ENCODE results near the gene SLC12A8. TPM values are rescaled to one million over a fixed set of nuclear protein-coding genes. Genes with fewer than 3 reads are reported as not detected.

The SLC12A8 gene
- total RNA-seq, 2 experiments from 2014 or later: 0.36 to 0.38 TPM

- no peaks in the 10 kb centered on the region for H3K27me3 ChIP-seq (ENCODE audit: control insufficient read depth in 1 of 2, insufficient read depth in 2 of 2, low read length in 2 of 2)
- no peak overlapping the region for H3K4me3 ChIP-seq (ENCODE audit: low read length)
- no peak for DNase-seq
- H3K27me3 Mint-ChIP-seq: no peaks in the 10 kb centered on the region
- no peaks in the 10 kb centered on the region for H3K9me3 Mint-ChIP-seq
- POLR2A ChIA-PET: no interaction called here
- H3K36me3 Mint-ChIP-seq (ENCODE audit: low read depth): no peaks in the 10 kb centered on the region
- peaks cover 24% of the 10 kb centered on the region for H3K4me1 ChIP-seq (ENCODE audit: insufficient read depth, low read length)
- H3K27ac Mint-ChIP-seq: peak overlapping the region; percentile 46
- no peak overlapping the region for H3K4me3 Mint-ChIP-seq
- no peaks in the 10 kb centered on the region for H3K9me3 ChIP-seq (ENCODE audit: control insufficient read depth in 1 of 2, insufficient read depth in 1 of 2, low read length in 2 of 2)
- H3K27ac ChIP-seq (ENCODE audit: low read depth in 1 of 2, low read length in 2 of 2): no peak overlapping the region
- H3K4me1 Mint-ChIP-seq (ENCODE audit: low read depth): peaks cover 44% of the 10 kb centered on the region
- no peak for TF ChIP-seq CTCF (IDR thresholded peaks at IDR 0.05)
- no peaks in the 10 kb centered on the region for H3K36me3 ChIP-seq (ENCODE audit: insufficient read depth, low read length)
- CTCF ChIA-PET: no interaction called here
- intact Hi-C loops (cut with DNase I, micrococcal nuclease): no loop called here
- ATAC-seq (ENCODE audit: poor library complexity): no peak
These were observed 76.0 kb downstream of the SLC12A8 start for GRCh38 chr3:125136515-125136914.

- POLR2A ChIA-PET: interaction anchor here (0.9 kb wide), 1 partner anchor 83 kb away, joined by 3 read pairs; no protein-coding TSS in a partner anchor
- no peak for DNase-seq
These were observed 77.6 kb downstream of the SLC12A8 start for GRCh38 chr3:125134952-125135351.

GRCh38 chr3:125132815-125133214 is 79.7 kb downstream of the SLC12A8 start:
- ATAC-seq (ENCODE audit: poor library complexity) (no peak), DNase-seq (no peak)
- intact Hi-C loops (cut with DNase I, micrococcal nuclease): no loop called here
- Histone ChIP-seq H3K4me3 (ENCODE audit: low read length) (no peak overlapping the region), H3K27me3 (ENCODE audit: control insufficient read depth in 1 of 2, insufficient read depth in 2 of 2, low read length in 2 of 2) (no peaks in the 10 kb centered on the region), H3K9me3 (ENCODE audit: control insufficient read depth in 1 of 2, insufficient read depth in 1 of 2, low read length in 2 of 2) (no peaks in the 10 kb centered on the region), H3K4me1 (ENCODE audit: insufficient read depth, low read length) (peaks cover 12% of the 10 kb centered on the region), H3K36me3 (ENCODE audit: insufficient read depth, low read length) (no peaks in the 10 kb centered on the region), H3K27ac (ENCODE audit: low read depth in 1 of 2, low read length in 2 of 2) (no peak overlapping the region)
- Mint-ChIP-seq H3K9me3 (no peaks in the 10 kb centered on the region), H3K36me3 (ENCODE audit: low read depth) (no peaks in the 10 kb centered on the region), H3K27me3 (no peaks in the 10 kb centered on the region), H3K4me1 (ENCODE audit: low read depth) (peaks cover 22% of the 10 kb centered on the region), H3K27ac (no peak overlapping the region), H3K4me3 (no peak overlapping the region)
- ChIA-PET POLR2A (no interaction called here), CTCF (no interaction called here)
- TF ChIP-seq CTCF (IDR thresholded peaks at IDR 0.05): no peak

More at GRCh38 chr3:125134952-125135351, 77.6 kb downstream of the SLC12A8 start:
- Histone ChIP-seq H3K9me3 (ENCODE audit: control insufficient read depth in 1 of 2, insufficient read depth in 1 of 2, low read length in 2 of 2) (no peaks in the 10 kb centered on the region), H3K4me1 (ENCODE audit: insufficient read depth, low read length) (peaks cover 12% of the 10 kb centered on the region), H3K27me3 (ENCODE audit: control insufficient read depth in 1 of 2, insufficient read depth in 2 of 2, low read length in 2 of 2) (no peaks in the 10 kb centered on the region), H3K27ac (ENCODE audit: low read depth in 1 of 2, low read length in 2 of 2) (no peak overlapping the region), H3K36me3 (ENCODE audit: insufficient read depth, low read length) (no peaks in the 10 kb centered on the region), H3K4me3 (ENCODE audit: low read length) (no peak overlapping the region)
- no peaks in the 10 kb centered on the region for H3K27me3 Mint-ChIP-seq
- peaks cover 30% of the 10 kb centered on the region for H3K4me1 Mint-ChIP-seq (ENCODE audit: low read depth)
- H3K27ac Mint-ChIP-seq: no peak overlapping the region
- no peak for TF ChIP-seq CTCF (IDR thresholded peaks at IDR 0.05)
- no peaks in the 10 kb centered on the region for H3K9me3 Mint-ChIP-seq
- no peaks in the 10 kb centered on the region for H3K36me3 Mint-ChIP-seq (ENCODE audit: low read depth)
- intact Hi-C loops (cut with DNase I, micrococcal nuclease): no loop called here
- ATAC-seq (ENCODE audit: poor library complexity): no peak
- CTCF ChIA-PET: no interaction called here
- no peak overlapping the region for H3K4me3 Mint-ChIP-seq

All from CD4-positive, alpha-beta T cell (primary cell).